DMS53 treated with DMSO at 0.1 percent for 48 hours (cell line): ENCODE measurements around the gene ABCC6.
"Not testable (repeated sequence)": the region's sequence is repeated elsewhere in the genome, so short reads cannot be mapped to it uniquely, and the experiment has no call there.

ENCODE experiments used
- DNase-seq: peaks from one replicate; lab custom pipeline; 2025; ENCODE audit not compliant: unreplicated experiment; lab: John Stamatoyannopoulos, UW

ABCC6 gene

DNA sequence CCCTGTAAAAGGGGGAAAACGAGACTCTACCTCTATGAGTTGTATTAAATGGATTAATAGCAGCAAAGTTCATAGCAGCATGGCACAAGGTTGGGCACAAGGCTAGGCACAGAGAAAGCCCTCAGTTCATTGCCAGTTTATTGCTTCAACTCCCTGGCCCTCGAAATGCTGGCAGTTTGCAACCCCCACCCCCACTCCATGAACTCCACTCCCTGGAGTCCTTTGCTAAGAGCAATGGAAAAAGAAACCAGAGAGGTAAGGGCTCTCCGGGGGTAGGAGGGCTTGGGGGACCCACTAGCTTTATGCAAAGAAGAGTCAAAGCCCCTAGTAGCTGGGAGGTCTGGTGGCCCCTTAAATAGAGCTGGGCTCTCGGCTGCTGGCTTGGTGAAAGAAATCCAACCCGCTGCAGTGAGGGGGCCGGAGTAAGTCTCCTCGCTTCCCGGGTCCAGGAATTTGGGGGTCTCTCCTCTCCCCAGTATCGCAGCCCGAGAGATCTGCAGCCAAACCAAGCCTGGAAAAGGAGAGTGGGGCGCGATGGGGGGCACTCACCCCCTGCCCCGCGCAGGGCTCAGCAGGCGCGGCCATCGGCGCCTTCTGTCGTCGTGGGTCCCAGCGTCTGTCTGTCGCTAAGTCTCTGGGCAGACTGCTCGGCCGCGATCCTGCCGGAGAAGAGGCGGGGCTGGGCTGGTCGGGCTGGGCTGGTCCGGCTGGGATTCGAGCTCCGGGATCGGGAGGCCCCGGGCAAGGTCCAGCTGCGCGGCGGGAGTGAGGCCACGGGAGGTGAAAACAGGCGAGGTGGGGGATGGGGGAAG is at the start of gene ABCC6:
TSS of gene ABCC6 (minus strand) at position 645 of the 812 bp plus-strand sequence. CDS start at position 585, 60 bp downstream.
- DNase-seq: not testable (repeated sequence)

DNA sequence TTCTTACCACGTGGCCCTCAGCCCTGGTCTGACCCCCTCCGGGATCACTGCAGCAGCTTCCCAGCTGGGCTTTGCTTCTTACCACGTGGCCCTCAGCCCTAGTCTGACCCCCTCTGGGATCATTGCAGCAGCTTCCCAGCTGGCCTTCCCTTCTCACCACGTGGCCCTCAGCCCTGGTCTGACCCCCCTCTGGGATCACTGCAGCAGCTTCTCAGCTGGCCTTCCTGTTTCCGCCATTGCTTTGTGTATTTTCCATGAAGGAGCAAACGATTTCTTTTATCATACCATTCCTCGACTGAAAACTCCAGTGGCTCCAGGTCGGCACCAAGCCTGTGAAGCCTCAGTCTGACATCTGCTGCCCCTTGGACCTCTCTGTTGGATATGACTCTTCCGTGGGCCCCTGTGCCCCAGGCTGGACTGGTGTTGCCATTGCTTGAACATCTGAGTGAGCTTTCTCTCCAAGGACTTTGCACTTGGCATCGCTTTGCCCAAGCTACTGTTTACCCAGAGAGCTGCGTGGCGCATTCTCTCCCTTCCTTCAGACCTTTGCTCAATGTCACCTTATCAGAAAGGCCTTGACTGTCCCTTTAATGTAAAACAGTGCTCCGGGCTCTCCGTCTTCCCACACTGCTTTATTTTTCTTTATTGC is 49.4 kb upstream of the ABCC6 start:
- not testable (repeated sequence) for DNase-seq

DNA sequence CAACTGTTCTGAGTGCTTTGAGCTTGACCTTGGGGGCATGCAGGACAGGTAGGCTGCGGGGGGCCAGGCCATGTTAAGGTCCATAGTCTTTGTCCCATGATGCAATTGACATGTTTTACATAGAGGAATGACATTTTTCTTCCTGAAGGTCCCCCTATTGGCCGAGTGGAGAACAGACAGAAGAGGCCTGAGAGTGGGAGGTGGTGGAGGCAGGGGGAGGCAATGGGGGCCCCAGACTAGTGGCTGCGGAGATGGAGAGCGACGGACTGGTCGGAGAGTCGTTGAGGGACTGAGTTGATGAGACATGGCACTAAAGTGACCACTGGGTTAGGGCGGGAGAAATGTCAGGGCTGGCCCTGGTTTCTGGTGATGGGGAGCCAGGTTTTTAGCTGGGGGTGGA is 48.4 kb upstream of the ABCC6 start:
- not testable (repeated sequence) for DNase-seq

DNA sequence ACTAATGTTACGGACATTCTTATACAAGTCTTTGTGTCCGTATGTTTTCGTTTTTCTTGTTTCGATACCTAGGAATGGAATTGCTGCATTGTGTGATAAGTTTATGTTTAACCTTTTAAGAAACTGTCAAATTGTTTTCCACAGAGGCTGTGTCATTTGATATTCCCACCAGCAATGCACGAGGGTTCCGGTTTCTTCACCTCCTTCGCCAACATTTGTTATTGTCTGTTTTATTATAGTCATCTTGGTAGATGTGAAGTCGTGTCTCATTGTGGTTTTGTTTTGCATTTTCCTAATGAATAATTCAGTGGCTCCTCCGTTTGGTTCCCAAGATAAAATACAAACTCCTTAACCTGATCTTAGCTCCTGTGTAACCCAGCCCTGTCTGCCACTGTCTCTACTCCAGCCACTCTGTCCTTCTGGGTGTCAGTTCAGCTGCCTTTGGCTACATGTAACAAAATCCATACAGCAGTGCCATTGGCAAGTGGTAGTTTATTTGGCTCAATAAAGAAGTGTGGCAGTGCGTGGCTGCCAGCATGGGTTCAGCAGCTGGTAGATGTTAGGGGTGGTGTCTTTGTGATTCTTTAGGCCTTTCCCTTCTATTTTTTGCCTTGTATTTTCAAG is 45.0 kb upstream of the ABCC6 start:
- DNase-seq: not testable (repeated sequence)

DNA sequence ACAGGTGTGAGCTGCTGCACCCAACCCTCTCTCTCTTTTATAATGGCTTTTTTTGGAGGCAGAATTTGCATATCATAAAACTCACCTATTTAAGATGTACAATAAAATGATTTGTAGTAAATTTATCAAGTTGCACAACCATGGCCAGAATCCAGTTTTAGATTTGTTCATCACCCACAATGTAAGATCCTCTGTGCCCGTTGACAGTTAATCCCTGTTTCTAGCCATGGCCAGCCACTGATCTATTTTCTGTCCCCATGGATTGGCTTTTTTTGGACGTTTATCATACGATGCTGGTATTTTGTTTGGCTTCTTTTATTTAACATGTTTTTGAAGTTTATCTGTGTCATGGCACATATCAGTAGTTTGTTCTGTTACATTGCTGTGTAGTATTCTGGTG is 44.4 kb upstream of the ABCC6 start:
- DNase-seq: not testable (repeated sequence)

DNA sequence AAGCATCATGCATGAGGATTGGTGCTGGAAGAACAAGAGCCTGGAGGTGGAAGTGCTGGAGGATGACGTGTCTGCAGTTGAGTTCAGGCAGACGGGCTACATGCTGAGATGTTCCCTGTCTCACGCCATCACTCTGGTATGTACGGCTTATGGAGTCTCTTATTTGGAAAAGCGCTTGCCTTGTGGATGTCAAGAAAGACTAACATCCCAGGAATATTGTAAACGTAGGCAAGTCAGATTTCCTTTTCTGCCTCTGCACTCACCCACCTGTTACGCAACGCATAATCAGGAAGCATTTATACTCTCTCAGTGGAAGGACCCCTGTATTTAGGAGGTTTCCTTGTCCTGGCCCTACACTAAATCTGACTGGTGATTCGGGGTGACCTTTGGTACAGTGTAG is 41.8 kb upstream of the ABCC6 start:
- not testable (repeated sequence) for DNase-seq

DNA sequence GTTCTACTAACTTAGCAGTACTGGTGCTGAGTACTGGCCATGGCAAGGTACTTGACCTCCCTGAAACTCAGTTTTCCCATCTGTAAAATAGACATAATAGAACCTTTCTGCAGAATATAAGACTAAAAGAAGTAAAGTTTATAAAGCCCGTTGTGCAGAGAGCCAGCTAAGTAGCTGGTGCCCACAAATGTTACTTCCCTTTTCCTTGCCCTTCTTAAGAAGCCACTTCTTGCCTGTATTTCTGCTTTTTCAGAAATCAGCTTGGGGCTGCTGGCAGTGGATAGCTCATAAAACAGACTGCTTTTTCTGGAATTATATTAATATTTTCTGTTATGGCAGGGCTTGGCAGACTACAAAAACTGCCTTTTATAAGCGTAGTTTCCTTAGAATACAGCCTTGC is 40.7 kb upstream of the ABCC6 start:
- not testable (repeated sequence) for DNase-seq

DNA sequence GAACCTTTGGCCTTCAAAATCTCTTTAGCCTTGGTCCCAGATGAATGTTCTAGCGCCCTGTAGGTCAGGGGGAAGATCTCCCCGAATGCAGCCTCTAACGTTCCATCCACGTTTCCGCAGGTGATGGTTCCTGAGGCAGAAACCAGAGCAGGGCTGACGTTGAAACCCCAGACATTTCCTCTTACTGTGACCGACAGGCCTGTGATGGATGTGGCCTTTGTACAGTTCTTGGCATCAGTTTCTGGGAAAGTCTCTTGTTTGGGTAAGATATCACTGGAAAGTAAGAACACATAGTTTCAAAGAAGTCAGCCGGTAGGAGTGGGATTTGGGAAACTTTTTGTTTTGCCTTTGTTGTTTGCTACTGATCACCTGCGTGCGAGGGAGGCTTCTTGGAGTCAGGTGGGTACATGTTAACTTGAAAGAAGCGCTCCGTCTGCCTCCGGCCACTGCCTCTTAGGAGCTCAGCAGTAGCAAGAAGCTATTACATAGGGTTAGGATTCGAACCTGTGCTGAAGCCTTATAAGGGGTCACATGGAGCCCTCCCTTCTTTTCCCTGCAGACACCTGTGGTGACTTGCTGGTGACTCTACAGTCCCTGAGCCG is 39.8 kb upstream of the ABCC6 start:
- DNase-seq: not testable (repeated sequence)

DNA sequence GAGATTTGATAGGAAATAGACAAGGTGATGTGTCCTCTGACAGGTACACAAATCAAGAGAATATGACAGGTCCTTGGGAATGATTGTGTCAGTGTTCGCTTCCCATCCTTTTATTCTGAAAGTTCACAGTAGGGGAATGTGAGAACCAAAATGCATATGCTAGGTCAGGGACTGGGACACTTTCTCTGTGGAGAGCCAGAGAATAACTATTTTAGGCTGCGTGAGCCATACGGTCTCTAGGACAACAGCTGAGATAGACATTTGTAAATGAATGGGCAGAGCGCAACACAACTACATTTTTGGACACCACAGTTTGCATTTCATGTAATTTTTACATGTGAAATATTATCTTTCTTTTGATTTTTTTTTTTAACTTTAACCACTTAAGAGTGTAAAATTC is 36.7 kb upstream of the ABCC6 start:
- DNase-seq: not testable (repeated sequence)

DNA sequence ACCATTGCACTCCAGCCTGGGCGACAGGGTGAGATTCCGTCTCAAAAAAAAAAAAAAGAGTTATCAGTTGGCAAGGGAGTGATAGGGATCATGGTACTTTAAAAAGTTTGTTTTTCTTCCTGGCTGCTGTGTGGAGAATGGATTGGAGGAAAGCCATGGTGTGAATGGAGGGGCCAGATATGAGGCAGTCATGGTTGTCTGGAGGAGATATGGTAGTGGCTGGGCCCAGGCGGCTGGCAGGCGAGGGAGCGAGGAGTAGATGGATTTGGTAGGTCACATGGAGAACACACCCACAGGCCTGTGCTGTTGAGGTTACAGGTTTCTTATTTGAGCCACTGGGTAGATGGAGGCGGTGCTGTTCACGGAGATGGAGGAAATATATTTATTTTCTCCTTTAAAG is 35.5 kb upstream of the ABCC6 start:
- not testable (repeated sequence) for DNase-seq

DNA sequence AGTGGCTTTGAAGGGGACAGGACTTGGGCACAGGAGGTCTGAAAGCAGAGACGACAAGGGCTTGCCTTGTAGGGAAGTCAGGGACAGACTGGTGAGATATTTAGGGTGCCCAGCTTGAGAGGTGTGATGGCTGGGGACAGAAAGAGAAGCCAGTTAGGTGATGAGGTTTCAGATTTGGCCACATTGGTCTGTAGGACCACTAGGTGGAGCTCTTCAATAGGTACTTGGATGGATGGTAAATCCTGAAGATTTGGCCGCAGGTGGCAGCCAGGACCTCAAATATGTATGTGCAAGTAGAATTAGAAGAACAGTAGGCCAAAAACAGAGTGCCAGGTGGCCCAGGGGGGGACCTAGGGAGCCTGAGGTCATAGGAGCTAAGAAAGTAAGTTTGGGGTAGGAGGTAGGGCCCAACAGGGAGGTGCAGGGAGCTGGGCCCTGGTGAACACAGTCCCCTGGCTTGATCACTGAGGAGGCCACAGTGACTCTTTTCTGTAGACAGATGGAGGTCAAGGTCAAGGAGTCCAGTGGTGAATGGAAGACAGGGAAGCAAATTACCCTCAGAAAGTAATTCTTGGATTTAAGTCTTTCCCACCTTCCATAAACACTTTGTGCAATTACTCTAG is 34.1 kb upstream of the ABCC6 start:
- not testable (repeated sequence) for DNase-seq

DNA sequence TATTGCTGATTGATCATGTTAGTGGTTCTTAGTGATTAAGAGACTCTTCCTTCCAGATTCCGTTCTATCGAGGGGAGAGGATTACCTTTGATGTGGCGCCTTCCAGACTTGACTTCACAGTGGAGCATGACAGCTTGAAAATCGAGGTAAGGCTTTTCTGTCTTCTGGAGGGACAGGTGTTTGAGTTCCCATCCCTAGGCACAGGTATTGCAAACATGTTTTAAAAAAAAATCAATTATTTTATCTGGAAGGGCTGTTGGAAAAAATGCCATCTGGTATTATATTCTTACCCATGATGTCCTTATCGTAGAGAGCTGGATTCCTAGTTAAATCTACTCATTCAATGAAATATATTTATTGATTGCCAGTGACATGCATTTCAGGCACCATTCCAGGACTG is 29.1 kb upstream of the ABCC6 start:
- DNase-seq: not testable (repeated sequence)

DNA sequence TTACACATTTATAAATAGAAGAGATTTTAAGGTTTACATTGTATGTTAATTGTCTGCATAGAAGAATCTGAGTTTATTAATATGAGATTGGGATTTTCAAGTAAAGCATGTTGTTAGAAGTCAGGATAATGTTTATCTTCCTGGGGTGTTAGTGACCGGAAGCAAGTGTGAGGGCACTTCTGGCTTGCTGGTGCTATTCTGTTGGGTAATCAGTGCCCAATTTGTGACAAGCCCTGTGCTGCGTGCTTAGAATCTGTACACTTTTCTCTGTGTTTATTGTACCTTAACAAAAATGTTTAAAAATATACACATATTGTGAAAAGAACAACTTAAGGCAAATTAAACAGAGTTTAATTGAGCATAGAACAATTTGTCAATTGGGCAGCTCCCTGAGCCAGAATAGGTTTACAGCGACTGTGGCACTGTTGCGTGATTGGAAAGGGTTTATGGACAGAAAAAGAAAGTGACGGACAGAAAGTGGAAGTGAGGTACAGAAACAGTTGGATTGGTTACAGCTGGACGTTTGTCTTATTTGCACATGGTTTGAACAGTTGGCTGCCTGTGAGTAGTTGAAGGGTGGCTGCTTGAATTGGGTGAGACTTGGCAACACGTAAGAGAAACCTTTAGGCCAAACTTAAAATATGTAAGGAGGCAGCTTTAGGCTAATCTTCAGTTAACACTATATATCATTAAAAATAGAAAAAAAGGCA is 26.5 kb upstream of the ABCC6 start:
- DNase-seq: not testable (repeated sequence)

DNA sequence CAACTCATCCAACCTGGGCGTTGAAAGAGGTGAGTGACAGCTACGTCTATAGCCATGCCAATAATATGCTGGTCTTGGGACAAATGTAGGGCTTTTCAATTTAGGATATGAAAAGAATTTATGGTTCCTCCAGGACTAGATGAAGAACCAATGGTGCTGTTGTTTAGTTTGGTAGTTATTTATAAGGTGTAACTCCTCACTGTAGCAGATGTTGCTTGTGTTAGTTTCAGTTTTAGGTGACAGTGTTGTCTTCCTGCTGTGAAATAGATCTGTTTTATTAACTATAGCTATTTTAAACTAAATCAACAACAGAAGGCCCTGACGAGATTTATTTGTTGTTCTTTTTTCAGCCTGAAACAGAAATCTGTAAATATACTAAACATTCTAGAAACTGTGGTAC is 24.1 kb upstream of the ABCC6 start:
- not testable (repeated sequence) for DNase-seq

DNA sequence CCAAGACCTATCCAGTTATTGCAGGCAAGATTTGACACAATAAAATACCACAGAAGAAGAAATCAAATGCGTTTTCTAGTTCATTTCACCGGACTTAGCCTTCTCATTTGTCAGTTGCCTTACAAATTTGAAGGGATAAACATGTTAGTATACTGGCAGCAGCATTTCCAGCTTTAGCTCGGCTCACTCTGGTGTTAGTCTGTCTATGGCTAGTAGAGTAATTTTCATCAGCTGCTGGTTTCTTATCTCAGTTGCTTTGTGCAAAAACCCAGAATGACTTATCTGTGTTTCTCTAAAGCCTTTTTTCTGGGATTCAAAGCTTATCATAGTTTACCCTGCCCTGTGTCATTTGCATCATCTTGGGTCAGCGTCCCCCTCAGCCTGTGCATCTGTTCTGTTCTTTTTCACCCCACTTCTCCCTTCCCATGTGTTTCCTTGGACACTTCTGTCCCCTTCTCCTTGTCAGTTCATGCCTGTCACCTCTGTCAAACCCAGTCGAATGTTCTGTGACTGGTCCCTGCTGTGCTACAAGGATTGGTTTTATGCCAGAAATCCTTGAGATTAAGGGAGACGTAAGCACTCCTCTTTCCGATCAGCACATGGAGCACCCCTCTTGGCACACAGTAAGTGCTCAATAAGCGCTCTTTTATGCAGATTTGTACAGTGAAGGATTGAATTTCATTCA is 23.4 kb upstream of the ABCC6 start:
- not testable (repeated sequence) for DNase-seq

DNA sequence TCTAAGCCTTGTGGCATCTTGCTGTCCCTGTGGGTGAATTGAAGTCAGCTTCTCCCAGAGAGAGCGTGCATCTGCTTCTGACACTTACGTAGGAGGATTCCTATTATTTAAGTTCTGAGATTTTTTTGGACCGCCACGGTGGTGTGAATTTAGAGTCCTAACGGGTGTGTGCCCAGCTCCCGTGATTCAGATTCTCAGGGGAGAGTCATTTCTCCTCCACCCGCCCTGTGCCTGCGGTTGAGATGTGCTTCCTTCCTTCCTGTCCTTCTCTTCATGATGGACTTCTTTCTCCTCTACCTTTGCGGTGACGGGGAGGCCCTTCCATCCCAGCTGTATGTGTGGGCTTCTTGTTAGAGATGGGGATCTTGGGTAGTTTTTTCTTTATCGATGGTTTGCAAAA is 20.6 kb upstream of the ABCC6 start:
- DNase-seq: not testable (repeated sequence)

DNA sequence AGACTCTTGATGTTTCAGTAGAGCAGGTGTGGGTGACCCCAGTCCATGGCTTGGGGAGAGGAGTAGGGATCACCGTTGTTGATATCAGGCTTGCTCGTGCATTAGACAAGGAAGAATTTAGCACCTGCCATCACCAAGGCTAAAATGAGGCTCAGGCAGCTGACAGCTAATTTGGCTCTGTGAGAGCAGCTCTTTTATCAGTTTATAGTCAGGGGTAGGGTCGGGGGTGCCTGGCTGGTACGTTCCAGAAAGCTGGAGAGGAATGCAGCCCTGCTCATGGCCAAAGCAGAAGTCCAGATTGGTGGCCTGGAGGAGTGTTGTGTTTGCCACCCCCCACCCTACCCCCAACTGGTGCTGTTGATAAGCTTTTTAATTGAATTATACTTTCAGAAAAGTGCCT is 17.4 kb upstream of the ABCC6 start:
- DNase-seq: not testable (repeated sequence)

DNA sequence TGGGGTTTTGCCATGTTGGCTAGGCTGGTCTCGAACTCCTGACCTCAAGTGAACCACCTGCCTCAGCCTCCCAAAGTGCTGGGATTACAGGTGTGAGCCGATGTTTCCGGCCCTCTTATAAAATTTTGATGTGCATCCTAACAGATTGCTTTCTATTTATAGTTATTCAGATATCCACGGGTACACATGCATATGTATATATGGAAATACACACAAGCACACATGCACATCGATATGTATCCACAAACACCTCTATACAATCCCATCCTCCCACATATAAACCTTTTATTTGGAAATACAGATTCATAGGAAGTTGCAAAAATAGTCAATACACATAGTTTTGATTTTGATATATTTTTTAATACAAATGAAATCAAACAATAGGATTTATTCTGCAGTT is 14.4 kb upstream of the ABCC6 start:
- not testable (repeated sequence) for DNase-seq

DNA sequence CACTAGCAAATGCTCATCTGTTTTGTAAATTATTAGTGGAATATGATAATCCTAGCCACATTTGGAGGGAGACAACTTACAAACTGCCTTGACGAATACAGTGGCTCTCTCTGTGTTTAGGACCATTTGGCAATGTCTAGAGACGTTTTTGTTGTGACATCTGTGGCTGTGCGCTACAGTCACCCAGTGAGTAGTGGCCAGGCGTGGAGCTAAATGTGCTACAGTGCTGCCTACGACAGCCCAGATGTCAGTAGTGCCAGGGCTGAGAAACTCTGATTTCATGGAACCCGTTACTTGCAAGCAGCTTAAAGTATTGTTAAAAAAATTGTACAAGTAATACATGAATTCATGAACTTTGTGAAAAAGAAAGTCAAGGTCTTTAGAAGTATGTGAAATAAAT is 13.8 kb upstream of the ABCC6 start:
- DNase-seq: not testable (repeated sequence)

DNA sequence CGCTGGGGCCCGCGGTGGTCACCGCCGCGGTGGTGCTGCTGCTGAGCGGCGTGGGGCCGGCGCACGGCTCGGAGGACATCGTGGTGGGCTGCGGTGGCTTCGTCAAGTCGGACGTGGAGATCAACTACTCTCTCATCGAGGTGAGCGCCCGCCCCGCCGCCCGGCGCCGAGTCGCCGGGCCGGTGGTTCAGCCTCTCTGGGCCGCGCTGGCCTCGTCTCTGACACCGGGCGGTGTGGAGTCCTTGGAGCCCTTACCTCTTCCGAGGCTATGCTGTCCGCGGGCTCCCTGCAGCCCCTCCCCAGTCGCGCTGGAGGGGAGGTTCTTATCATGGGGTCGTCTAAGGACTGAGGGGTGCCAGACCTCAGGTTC is 9.4 kb upstream of the ABCC6 start:
- not testable (repeated sequence) for DNase-seq
